H1 (cell line): ENCODE results near the gene EEF1AKMT1. TPM values are rescaled to one million over a fixed set of nuclear protein-coding genes. Genes with fewer than 3 reads are reported as not detected.

Source experiments
- CTCF ChIA-PET: fragments of 300-600 bp; sonication (Branson Sonifier 250); formaldehyde crosslinking; loops from one replicate; lab custom pipeline; 2021; ENCODE audit not compliant: partially characterized antibody; lab: Charles Lee
- POLR2A ChIA-PET: fragments of 300-600 bp; sonication (Branson Sonifier 250); formaldehyde crosslinking; loops from one replicate; lab custom pipeline; 2021; ENCODE audit warnings: inconsistent platforms; ENCODE audit not compliant: partially characterized antibody; lab: Charles Lee
- DNase-seq, 2 experiments: peaks; one replicate each; pipeline versions ENCODE4 v3.0.0 to v3.0.0-alpha.2; 2010 to 2022; ENCODE audit warnings: low spot score in 2 of 2, low read depth in 1 of 2, mixed read lengths in 1 of 2
- FAIRE-seq: peaks from 2 replicates; lab custom pipeline; 2011; peaks lifted over from hg19 to GRCh38; lab: Jason Lieb, UNC
- H2AFZ ChIP-seq: 2 replicates; pipeline ENCODE4 v1.8.1; 2012; ENCODE audit warnings: low read length, inconsistent platforms
- H2AK5ac ChIP-seq: 2 replicates; pipeline ENCODE4 v1.6.1; 2013; ENCODE audit warnings: low read depth, low read length
- H2BK120ac ChIP-seq: replicated peaks from 2 replicates; pipeline ENCODE3; 2013; ENCODE audit warnings: low read depth, low read length, inconsistent platforms
- H2BK12ac ChIP-seq: 2 replicates; pipeline ENCODE4 v1.6.1; 2013; ENCODE audit warnings: low read depth, low read length
- H2BK15ac ChIP-seq: 2 replicates; pipeline ENCODE4 v1.6.1; 2013; ENCODE audit warnings: low read length
- H2BK20ac ChIP-seq: 2 replicates; pipeline ENCODE4 v1.6.1; 2013; ENCODE audit warnings: low read length
- H2BK5ac ChIP-seq: 2 replicates; pipeline ENCODE4 v1.6.1; 2013; ENCODE audit warnings: low read depth, low read length
- H3K14ac ChIP-seq: 2 replicates; pipeline ENCODE4 v1.6.1; 2013; ENCODE audit warnings: inconsistent platforms; ENCODE audit not compliant: insufficient read length
- H3K18ac ChIP-seq: 2 replicates; pipeline ENCODE4 v1.6.1; 2013; ENCODE audit warnings: low read length; ENCODE audit errors: extremely low read depth
- H3K23ac ChIP-seq: 2 replicates; pipeline ENCODE4 v1.6.1; 2013; ENCODE audit warnings: inconsistent platforms; ENCODE audit not compliant: insufficient read length
- H3K23me2 ChIP-seq: 2 replicates; pipeline ENCODE4 v1.6.1; 2013; ENCODE audit warnings: low read depth, low read length
- H3K27ac ChIP-seq: 2 replicates; pipeline ENCODE4 v1.6.1; 2011; ENCODE audit warnings: low read depth, low read length, inconsistent platforms
- H3K27me3 ChIP-seq, 4 experiments: replicated peaks in 1 of 4; 1 replicate in 1 of 4; 2 replicates in 3 of 4; pipeline versions ENCODE4 v1.6.1 to v1.8.1; 2011 to 2013; ENCODE audit warnings: low read length in 3 of 4, mild to moderate bottlenecking in 3 of 4, inconsistent platforms in 2 of 4, mixed read lengths in 2 of 4, moderate library complexity in 1 of 4; ENCODE audit not compliant: control insufficient read depth in 3 of 4, insufficient read depth in 3 of 4; ENCODE audit errors: extremely low read depth in 1 of 4
- H3K36me3 ChIP-seq, 4 experiments: 2 replicates each; pipeline versions ENCODE4 v1.6.1 to v1.8.1; 2011 to 2013; ENCODE audit warnings: mild to moderate bottlenecking in 4 of 4, low read length in 3 of 4, moderate library complexity in 2 of 4, control low read depth in 1 of 4, inconsistent platforms in 1 of 4; ENCODE audit not compliant: insufficient read depth in 4 of 4, control insufficient read depth in 2 of 4
- H3K4ac ChIP-seq: replicated peaks from 2 replicates; pipeline ENCODE3; 2013; ENCODE audit warnings: low read length, low read depth, mixed read lengths, inconsistent platforms; ENCODE audit not compliant: insufficient read length
- H3K4me1 ChIP-seq, 4 experiments: replicated peaks in 1 of 4; 1 replicate in 1 of 4; 2 replicates in 3 of 4; pipeline versions ENCODE4 v1.6.1 to v1.8.1; 2011 to 2013; ENCODE audit warnings: low read length in 3 of 4, inconsistent platforms in 2 of 4, mixed read lengths in 1 of 4; ENCODE audit not compliant: insufficient read depth in 4 of 4, control insufficient read depth in 3 of 4
- H3K4me2 ChIP-seq, 2 experiments: 2 replicates each; pipeline versions ENCODE4 v1.6.1 to v1.8.1; 2011 to 2013; ENCODE audit warnings: low read depth in 2 of 2, low read length in 2 of 2, control low read depth in 1 of 2, inconsistent platforms in 1 of 2, mild to moderate bottlenecking in 1 of 2; ENCODE audit not compliant: insufficient read depth in 1 of 2
- H3K4me3 ChIP-seq, 4 experiments: fragments of 200-600, 300-600 bp in 1 of 4; sonication (generic), shearing (Covaris generic), sonication (Bioruptor Twin) in 1 of 4; 2 replicates each; pipeline versions ENCODE4 v1.5.1 to v1.8.1; 2011 to 2016; ENCODE audit warnings: low read length in 4 of 4, low read depth in 3 of 4, control low read depth in 2 of 4, inconsistent platforms in 2 of 4, mild to moderate bottlenecking in 2 of 4, mixed read lengths in 1 of 4, moderate library complexity in 1 of 4; ENCODE audit not compliant: insufficient read depth in 2 of 4; ENCODE audit errors: extremely low read depth in 1 of 4
- H3K56ac ChIP-seq: replicated peaks from 2 replicates; pipeline ENCODE3; 2013; ENCODE audit warnings: low read depth, mild to moderate bottlenecking, mixed read lengths, low read length, inconsistent platforms; ENCODE audit not compliant: insufficient read length
- H3K79me1 ChIP-seq: 2 replicates; pipeline ENCODE4 v1.6.1; 2013; ENCODE audit warnings: low read depth, low read length, control low read depth
- H3K79me2 ChIP-seq, 2 experiments: 2 replicates each; pipeline versions ENCODE4 v1.6.1 to v1.8.1; 2012 to 2013; ENCODE audit warnings: low read length in 2 of 2, mild to moderate bottlenecking in 2 of 2, inconsistent platforms in 1 of 2; ENCODE audit not compliant: insufficient read depth in 2 of 2, control insufficient read depth in 1 of 2
- H3K9ac ChIP-seq, 4 experiments: replicated peaks in 1 of 4; 1 replicate in 1 of 4; 2 replicates in 3 of 4; pipeline versions ENCODE4 v1.6.1 to v1.8.1; 2011 to 2013; ENCODE audit warnings: low read depth in 3 of 4, low read length in 3 of 4, control low read depth in 2 of 4, mild to moderate bottlenecking in 2 of 4, moderate library complexity in 2 of 4, inconsistent platforms in 1 of 4; ENCODE audit errors: extremely low read depth in 1 of 4
- H3K9me3 ChIP-seq, 2 experiments: 2 replicates each; pipeline versions ENCODE4 v1.6.1 to v1.8.1; 2012 to 2013; ENCODE audit warnings: mild to moderate bottlenecking in 2 of 2, moderate library complexity in 2 of 2, control low read depth in 1 of 2, inconsistent platforms in 1 of 2, low read depth in 1 of 2, low read length in 1 of 2, mixed read lengths in 1 of 2; ENCODE audit not compliant: insufficient read depth in 2 of 2
- H4K20me1 ChIP-seq, 2 experiments: replicated peaks in 1 of 2; 2 replicates each; pipeline versions ENCODE3 to v1.8.1; 2011 to 2013; ENCODE audit warnings: inconsistent platforms in 2 of 2, low read length in 2 of 2, mild to moderate bottlenecking in 1 of 2; ENCODE audit not compliant: insufficient read depth in 2 of 2, control insufficient read depth in 1 of 2
- H4K5ac ChIP-seq: 2 replicates; pipeline ENCODE4 v1.6.1; 2013; ENCODE audit warnings: low read length, low read depth, mixed read lengths, inconsistent platforms; ENCODE audit not compliant: insufficient read length
- H4K8ac ChIP-seq: 2 replicates; pipeline ENCODE4 v1.8.0; 2013; ENCODE audit warnings: mild to moderate bottlenecking, moderate library complexity, low read length, inconsistent platforms; ENCODE audit not compliant: insufficient read depth; ENCODE audit errors: extremely low read depth
- H4K91ac ChIP-seq: replicated peaks from 2 replicates; pipeline ENCODE3; 2013; ENCODE audit warnings: low read length, mixed read lengths, inconsistent platforms; ENCODE audit not compliant: insufficient read length
- RBBP5 ChIP-seq: IDR thresholded peaks from 2 replicates; pipeline ENCODE4 v1.7.1; 2012; ENCODE audit warnings: low read depth, mild to moderate bottlenecking, inconsistent platforms, low read length, moderate library complexity, borderline replicate concordance
- SIN3A ChIP-seq, 2 experiments: IDR thresholded peaks in 1 of 2; conservative IDR thresholded peaks in 1 of 2; 2 replicates each; pipeline ENCODE4 v1.6.1; 2011 to 2012; ENCODE audit warnings: low read length in 2 of 2, improper control_type of control experiment in 1 of 2, low read depth in 1 of 2, mild to moderate bottlenecking in 1 of 2
- SRF ChIP-seq: IDR thresholded peaks from 2 replicates; pipeline ENCODE4 v1.6.1; 2011; ENCODE audit warnings: mild to moderate bottlenecking, low read depth, low read length, moderate library complexity
- WGBS, 2 experiments: shearing (Covaris generic) in 1 of 2; methylation state at CpG; one replicate each; pipeline versions ENCODE4 v1.1.6 to v1.1.7; 2013 to 2015; ENCODE audit warnings: low lambda C conversion rate in 2 of 2, mixed read lengths in 2 of 2, inconsistent platforms in 1 of 2, low coverage in 1 of 2, missing lambda C conversion rate in 1 of 2; ENCODE audit not compliant: insufficient replicate concordance in 2 of 2, insufficient coverage in 1 of 2, insufficient read length in 1 of 2; ENCODE audit errors: extremely low coverage in 1 of 2, missing lambda C conversion rate in 1 of 2; 5-methylcytosine and 5-hydroxymethylcytosine counted together
- polyA plus RNA-seq, 7 experiments: library from polyadenylated mRNA; depleted of rRNA in 3 of 7; stranded (reverse) in 5 of 7; unstranded in 2 of 7; fragments of >200 nt in 5 of 7; fragments of 200-250 nt in 2 of 7; gene quantifications; 1 replicate in 5 of 7; 2 replicates in 1 of 7; 4 replicates in 1 of 7; pipeline versions ENCODE4 v1.2.1 to v1.2.3, GENCODE V29; 2011 to 2013; ENCODE audit warnings: missing spikeins in 2 of 7, mixed read lengths in 2 of 7
- total RNA-seq: library from RNA; stranded (reverse); fragmentation: NEBNext Ultra II Directional; extraction: Animal tissue kit (Norgen Biotek cat#: 25700); gene quantifications from 2 replicates; pipeline ENCODE4 v1.2.1, GENCODE V29; 2021

The EEF1AKMT1 gene
- total and polyA plus RNA-seq, 2 of the 8 experiments (the other 6 are each of a cell fraction or from before 2014, with no cell fraction given) = 3.1 to 4.1 TPM

- FAIRE-seq (no peak), DNase-seq (no peak)
- Histone ChIP-seq H2BK20ac (no peak overlapping the region; the same call in 1 of the 2 replicates), H4K20me1 (no peaks in the 10 kb centered on the region), H3K79me1 (no peaks in the 10 kb centered on the region), H3K56ac (no peak overlapping the region), H3K4ac (no peak overlapping the region), H3K18ac (no peak overlapping the region), H2BK15ac (peak overlapping the region; percentile 75; the same call in 1 of the 2 replicates), H3K9ac (no peak overlapping the region), H3K23me2 (no peaks in the 10 kb centered on the region), H3K14ac (no peak overlapping the region), H4K91ac (no peak overlapping the region), H2AFZ (peak overlapping the region; percentile 90), H4K8ac (no peak overlapping the region), H3K79me2 (no peaks in the 10 kb centered on the region), H2BK120ac (no peak overlapping the region), H4K5ac (peak overlapping the region; percentile 10), H3K9me3 (no peaks in the 10 kb centered on the region), H3K4me1 (peaks cover 2 to 9% (median 6%) of the 10 kb centered on the region in 4 experiments; a peak in 4 of 7 replicates), H3K27me3 (no peaks in the 10 kb centered on the region), H3K4me3 (peak overlapping the region in 2 of 4 experiments; percentile 10 to 52; a peak in 3 of 8 replicates), H2AK5ac (peak overlapping the region; percentile 32; the same call in 1 of the 2 replicates), H3K4me2 (peak overlapping the region; percentile 54 to 63), H2BK5ac (no peak overlapping the region), H3K23ac (no peak overlapping the region)
- ChIA-PET POLR2A (no interaction called here), CTCF (interaction anchor here (0.6 to 4.3 kb wide), 6 partner anchors 10 to 220 kb away, joined by 3 to 26 read pairs (median 6); no protein-coding TSS in a partner anchor)
- 32 to 100% methylated on average over 1 to 11 of the region's 11 CpGs for WGBS, 2 experiments
- TF ChIP-seq SIN3A (conservative IDR thresholded peaks at IDR 0.05 in 1 of 2, IDR thresholded peaks at IDR 0.05 in 1 of 2; ENCODE audit: low read depth in 1 of 2, low read length in 2 of 2) (0 out of 4 replicates have a peak, but pooled peaks of 1 of the 2 experiments have one; percentile 5), RBBP5 (0 out of 2 replicates have a peak, but pooled peaks have one; percentile 31), SRF (no peak)
- TF ChIP-seq, all 59 proteins: peak for 2
- H3K27ac ChIP-seq = no peak overlapping the region
- H3K36me3 ChIP-seq = no peaks in the 10 kb centered on the region
- H2BK12ac ChIP-seq = peak overlapping the region; percentile 72
These were observed 60.8 kb downstream of the EEF1AKMT1 start for GRCh38 chr13:20713014-20713376.
